Measurements from ENCODE around the gene GYPC.

GYPC gene

DNA sequence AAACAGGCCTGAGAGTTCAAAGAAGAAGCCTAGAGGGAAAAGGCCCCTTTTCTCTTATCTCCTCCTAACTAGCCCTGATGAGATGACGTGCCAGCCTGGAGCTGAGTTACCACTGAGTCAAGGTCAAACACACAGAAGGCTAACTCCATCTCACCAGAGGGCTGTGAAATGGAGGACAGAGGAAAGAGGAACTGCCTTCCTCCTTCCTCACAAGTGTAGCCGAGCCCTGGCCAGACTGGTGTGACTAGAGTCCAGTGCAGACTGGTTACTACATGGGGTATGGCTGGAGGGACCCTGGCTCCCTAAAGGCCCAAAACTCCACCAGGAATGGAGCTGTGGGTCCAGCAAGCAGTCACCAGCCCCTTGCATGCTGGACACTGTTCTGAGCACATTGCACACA, 35.7 kb upstream of the GYPC start:
- Histone ChIP-seq H3K4me3 (ENCODE audit: low read length, poor library complexity, severe bottlenecking) (no peak overlapping the region), H3K36me3 (ENCODE audit: insufficient read depth, low read length) (no peaks in the 10 kb centered on the region), H4K20me1 (ENCODE audit: insufficient read depth, low read length, poor library complexity, severe bottlenecking) (no peaks in the 10 kb centered on the region), H3K9me3 (ENCODE audit: insufficient read depth, low read depth, low read length) (no peaks in the 10 kb centered on the region), H3K4me1 (ENCODE audit: insufficient read depth, low read length, poor library complexity, severe bottlenecking) (peaks cover 7% of the 10 kb centered on the region), H3K4me2 (ENCODE audit: low read depth, low read length, poor library complexity, severe bottlenecking) (no peak overlapping the region), H3K27me3 (ENCODE audit: insufficient read depth, low read length, poor library complexity, severe bottlenecking) (no peaks in the 10 kb centered on the region), H3F3A (ENCODE audit: low read depth) (no peaks in the 10 kb centered on the region), H2AFZ (ENCODE audit: low read length) (no peak overlapping the region), H3K9me2 (replicated peaks; ENCODE audit: low read depth, low read length) (no peaks in the 10 kb centered on the region), H3K79me2 (ENCODE audit: insufficient read depth, low read length) (no peaks in the 10 kb centered on the region), H3K9ac (ENCODE audit: low read depth, low read length, poor library complexity, severe bottlenecking) (no peak overlapping the region)
- TF ChIP-seq EZH2phosphoT487 (IDR thresholded peaks at IDR 0.05; ENCODE audit: borderline replicate concordance): no peak
- TF ChIP-seq, protein P1, sequence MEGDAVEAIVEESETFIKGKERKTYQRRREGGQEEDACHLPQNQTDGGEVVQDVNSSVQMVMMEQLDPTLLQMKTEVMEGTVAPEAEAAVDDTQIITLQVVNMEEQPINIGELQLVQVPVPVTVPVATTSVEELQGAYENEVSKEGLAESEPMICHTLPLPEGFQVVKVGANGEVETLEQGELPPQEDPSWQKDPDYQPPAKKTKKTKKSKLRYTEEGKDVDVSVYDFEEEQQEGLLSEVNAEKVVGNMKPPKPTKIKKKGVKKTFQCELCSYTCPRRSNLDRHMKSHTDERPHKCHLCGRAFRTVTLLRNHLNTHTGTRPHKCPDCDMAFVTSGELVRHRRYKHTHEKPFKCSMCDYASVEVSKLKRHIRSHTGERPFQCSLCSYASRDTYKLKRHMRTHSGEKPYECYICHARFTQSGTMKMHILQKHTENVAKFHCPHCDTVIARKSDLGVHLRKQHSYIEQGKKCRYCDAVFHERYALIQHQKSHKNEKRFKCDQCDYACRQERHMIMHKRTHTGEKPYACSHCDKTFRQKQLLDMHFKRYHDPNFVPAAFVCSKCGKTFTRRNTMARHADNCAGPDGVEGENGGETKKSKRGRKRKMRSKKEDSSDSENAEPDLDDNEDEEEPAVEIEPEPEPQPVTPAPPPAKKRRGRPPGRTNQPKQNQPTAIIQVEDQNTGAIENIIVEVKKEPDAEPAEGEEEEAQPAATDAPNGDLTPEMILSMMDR (conservative IDR thresholded peaks at IDR 0.05; ENCODE audit: low read length): no peak

DNA sequence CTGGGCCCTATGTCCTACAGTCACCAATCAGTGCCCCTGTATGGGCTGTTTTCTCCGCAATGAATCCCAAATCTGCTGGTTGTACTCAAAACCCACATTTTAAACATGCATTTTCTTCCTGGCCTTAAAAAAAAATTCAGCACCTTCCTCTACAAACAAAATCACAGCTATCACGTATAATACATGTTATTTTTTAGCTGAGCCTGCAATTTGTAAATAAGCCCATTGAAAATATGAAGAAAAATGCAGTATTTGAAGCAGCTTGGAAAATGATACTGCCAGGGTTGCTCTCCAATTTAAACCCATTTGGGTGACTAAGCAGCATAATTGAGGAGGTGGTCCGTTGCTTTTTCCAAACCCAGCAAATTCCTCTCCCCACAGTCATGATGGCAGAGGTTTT, 33.0 kb upstream of the GYPC start:
- H3K9me2 ChIP-seq (replicated peaks; ENCODE audit: low read depth, low read length): no peaks in the 10 kb centered on the region
- no peak overlapping the region for H3K4me3 ChIP-seq (ENCODE audit: low read length, poor library complexity, severe bottlenecking)
- no peak overlapping the region for H3K4me2 ChIP-seq (ENCODE audit: low read depth, low read length, poor library complexity, severe bottlenecking)
- no peaks in the 10 kb centered on the region for H3F3A ChIP-seq (ENCODE audit: low read depth)
- no peaks in the 10 kb centered on the region for H3K27me3 ChIP-seq (ENCODE audit: insufficient read depth, low read length, poor library complexity, severe bottlenecking)
- no peak overlapping the region for H2AFZ ChIP-seq (ENCODE audit: low read length)
- no peaks in the 10 kb centered on the region for H3K36me3 ChIP-seq (ENCODE audit: insufficient read depth, low read length)
- no peaks in the 10 kb centered on the region for H3K9me3 ChIP-seq (ENCODE audit: insufficient read depth, low read depth, low read length)
- no peaks in the 10 kb centered on the region for H3K79me2 ChIP-seq (ENCODE audit: insufficient read depth, low read length)
- TF ChIP-seq, protein P1 (conservative IDR thresholded peaks at IDR 0.05; ENCODE audit: low read length): no peak
- no peak for TF ChIP-seq EZH2phosphoT487 (IDR thresholded peaks at IDR 0.05; ENCODE audit: borderline replicate concordance)
- no peaks in the 10 kb centered on the region for H3K4me1 ChIP-seq (ENCODE audit: insufficient read depth, low read length, poor library complexity, severe bottlenecking)
- no peak overlapping the region for H3K9ac ChIP-seq (ENCODE audit: low read depth, low read length, poor library complexity, severe bottlenecking)
- H4K20me1 ChIP-seq (ENCODE audit: insufficient read depth, low read length, poor library complexity, severe bottlenecking): no peaks in the 10 kb centered on the region

DNA sequence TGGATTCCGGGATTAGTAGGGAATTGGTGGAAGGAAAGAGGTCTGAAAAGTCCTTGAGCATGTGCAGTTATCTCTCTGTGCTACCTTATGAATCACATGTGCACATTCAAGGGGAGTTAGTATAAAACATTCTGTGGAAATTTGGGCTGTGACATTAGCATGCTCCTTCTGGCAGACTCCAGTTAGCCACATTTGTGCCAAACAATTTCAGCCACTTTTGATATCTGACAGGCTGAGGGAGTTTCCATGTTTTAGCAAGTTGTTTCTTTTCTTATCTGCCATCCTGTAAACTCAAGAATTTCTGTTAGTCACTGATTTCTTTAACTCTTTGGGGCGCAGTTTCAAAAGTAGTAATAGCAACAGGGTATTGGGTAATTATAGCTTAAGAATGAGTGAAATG, 28.3 kb upstream of the GYPC start:
- no peaks in the 10 kb centered on the region for H4K20me1 ChIP-seq (ENCODE audit: insufficient read depth, low read length, poor library complexity, severe bottlenecking)
- H3K4me2 ChIP-seq (ENCODE audit: low read depth, low read length, poor library complexity, severe bottlenecking): no peak overlapping the region
- no peaks in the 10 kb centered on the region for H3K79me2 ChIP-seq (ENCODE audit: insufficient read depth, low read length)
- no peaks in the 10 kb centered on the region for H3K27me3 ChIP-seq (ENCODE audit: insufficient read depth, low read length, poor library complexity, severe bottlenecking)
- H3K9me3 ChIP-seq (ENCODE audit: insufficient read depth, low read depth, low read length): no peaks in the 10 kb centered on the region
- no peaks in the 10 kb centered on the region for H3K36me3 ChIP-seq (ENCODE audit: insufficient read depth, low read length)
- no peak overlapping the region for H3K9ac ChIP-seq (ENCODE audit: low read depth, low read length, poor library complexity, severe bottlenecking)
- H3K4me3 ChIP-seq (ENCODE audit: low read length, poor library complexity, severe bottlenecking): no peak overlapping the region
- TF ChIP-seq, protein P1 (conservative IDR thresholded peaks at IDR 0.05; ENCODE audit: low read length): no peak
- H3F3A ChIP-seq (ENCODE audit: low read depth): no peaks in the 10 kb centered on the region
- no peaks in the 10 kb centered on the region for H3K9me2 ChIP-seq (replicated peaks; ENCODE audit: low read depth, low read length)
- no peak overlapping the region for H2AFZ ChIP-seq (ENCODE audit: low read length)
- no peaks in the 10 kb centered on the region for H3K4me1 ChIP-seq (ENCODE audit: insufficient read depth, low read length, poor library complexity, severe bottlenecking)
